Heart right ventricle (tissue), 16 donors: Measurements from ENCODE around the gene AKR1D1. TPM values are rescaled to one million over a fixed set of nuclear protein-coding genes. Genes with fewer than 3 reads are reported as not detected.
"Not testable (repeated sequence)": the region's sequence is repeated elsewhere in the genome, so short reads cannot be mapped to it uniquely, and the experiment has no call there.

Source experiments
- ATAC-seq, 8 donors: fragments of 200-7000 bp; cut with Tn5 transposase; one replicate each; pipeline ENCODE4 v1.9.1; 2020; ENCODE audit warnings: mild to moderate bottlenecking in 8 of 8, moderate library complexity in 8 of 8, moderate number of reproducible peaks in 1 of 8
- DNase-seq, 2 donors: peaks; one replicate each; pipeline ENCODE4 v3.0.0-alpha.2; 2020
- H3K27ac ChIP-seq, 10 donors: fragments of 200-600 bp; sonication (generic) in 2 of 10; one replicate each; pipeline versions ENCODE4 v1.5.0 to v1.8.0; 2020 to 2022; ENCODE audit warnings: mild to moderate bottlenecking in 3 of 10
- H3K27me3 ChIP-seq, 7 donors: fragments of 200-600 bp; one replicate each; pipeline ENCODE4 v1.8.0; 2021 to 2022; ENCODE audit warnings: mild to moderate bottlenecking in 2 of 7
- H3K36me3 ChIP-seq, 9 donors: fragments of 200-600 bp; sonication (generic) in 1 of 9; one replicate each; pipeline versions ENCODE4 v1.5.0 to v1.8.0; 2020 to 2022; ENCODE audit warnings: mild to moderate bottlenecking in 2 of 9
- H3K4me1 ChIP-seq, 9 donors: fragments of 200-600 bp; sonication (generic) in 1 of 9; one replicate each; pipeline versions ENCODE4 v1.5.0 to v1.8.0; 2020 to 2022; ENCODE audit warnings: mild to moderate bottlenecking in 4 of 9
- H3K4me3 ChIP-seq, 10 donors: fragments of 200-600 bp; sonication (generic) in 2 of 10; one replicate each; pipeline versions ENCODE4 v1.5.0 to v1.8.0; 2020 to 2022; ENCODE audit warnings: mild to moderate bottlenecking in 7 of 10, moderate library complexity in 2 of 10
- H3K9me3 ChIP-seq, 11 donors: fragments of 200-600 bp in 10 of 11; sonication (generic) in 2 of 11; one replicate each; pipeline versions ENCODE4 v1.5.0 to v1.8.0; 2013 to 2022; ENCODE audit warnings: mild to moderate bottlenecking in 2 of 11, control low read depth in 1 of 11, moderate library complexity in 1 of 11
- CTCF ChIP-seq, 9 donors: fragments of 200-600 bp; sonication (generic) in 2 of 9; IDR thresholded peaks; one replicate each; pipeline versions ENCODE4 v1.5.0 to v1.8.0; 2021 to 2022; ENCODE audit warnings: antibody characterized with exemption in 9 of 9, mild to moderate bottlenecking in 5 of 9, moderate library complexity in 1 of 9
- WGBS, 2 donors: extraction: QIAGEN DNeasy Blood & Tissue Kit; methylation state at CpG; one replicate each; pipeline ENCODE4 v1.1.7; 2013; ENCODE audit warnings: inconsistent platforms in 1 of 2; 5-methylcytosine and 5-hydroxymethylcytosine counted together
- intact Hi-C, 10 donors: fragments of 100-400 bp; cut with DNase I; formaldehyde crosslinking; loops; one replicate each; pipeline versions ENCODE4 v1.11.1 to v1.14.2; 2022
- polyA plus RNA-seq, 2 donors: library from polyadenylated mRNA; stranded (reverse); fragments of 200-250 nt; gene quantifications; one replicate each; pipeline ENCODE4 v1.2.3, GENCODE V29; 2013
- total RNA-seq, 10 donors: library from RNA; stranded (reverse); fragmentation: NEBNext Ultra II Directional in 3 of 10; extraction: Animal tissue kit (Norgen Biotek cat#: 25700) in 3 of 10; gene quantifications; one replicate each; pipeline versions ENCODE4 v1.2.1 to v1.2.4, GENCODE V29; 2021 to 2023
- donor health status: Arrhythmogenic right ventricular cardiomyopathy.
- donor health status: ischemic (EF 13 %, LVEDD 7.1; RV severe dilation, severe dysfunction).
- donor health status: healthy with polysubstance abuse.
- donor health status: DM: no; HTN: yes; CAD: no.
- donor health status: DM: no; HTN: no; CAD: no.
- donor health status: ischemic (EF 25% LVEDD 6.9; RV normal size, moderate dysfunction).
- donor health status: ischemic (EF 25% LVEDD 5.7; RV mildly dilated, moderate dysfunction).
- donor health status: healthy.
- donor health status: DM: yes; HTN: yes; CAD: no.
- donor health status: Ischemic cardiomyopathy.
- donor health status: ischemic (EF 35%, LVEDD 5.7; RV mildly dilated, moderate dysfunction).
- donor health status: nonischemic (EF 11% LVEDD 7.7; RV severe dilation, severe dysfunction).
- donor health status: DM: yes; HTN: yes; CAD: no.
- donor health status: PGD.
- donor health status: ischemic (EF 29% LVEDD 5.4; RV normal size, mild dysfunction).
- donor health status: nonischemic (EF 23%, LVEDD 6.1; RV moderate dilation, normal function).

Gene AKR1D1
- total and polyA plus RNA-seq, 12 donors, result not detected

- intact Hi-C loops, result no loop called here
- Histone ChIP-seq H3K9me3 (peaks cover 0 to 8% (median 0%) of the 10 kb centered on the region in 11 donors), H3K4me3 (no peak overlapping the region), H3K27ac (no peak overlapping the region), H3K36me3 (no peaks in the 10 kb centered on the region), H3K4me1 (no peaks in the 10 kb centered on the region), H3K27me3 (no peaks in the 10 kb centered on the region)
- WGBS, 2 donors, result 87 to 89% methylated on average over 2 of the region's 2 CpGs
- no peak for TF ChIP-seq CTCF (IDR thresholded peaks at IDR 0.05)
- DNase-seq (no peak), ATAC-seq (no peak)
Measured at GRCh38 chr7:138074121-138074520, 2.1 kb upstream of the AKR1D1 start.

GRCh38 chr7:138074540-138074939 is 1.7 kb upstream of the AKR1D1 start:
- no peaks in the 10 kb centered on the region for H3K4me1 ChIP-seq
- no peak for ATAC-seq
- intact Hi-C loops, result no loop called here
- no peaks in the 10 kb centered on the region for H3K27me3 ChIP-seq
- no peaks in the 10 kb centered on the region for H3K36me3 ChIP-seq
- WGBS, 2 donors, result 51 to 58% methylated on average over 1 of the region's 1 CpG
- peaks cover 0 to 8% (median 0%) of the 10 kb centered on the region in 11 donors for H3K9me3 ChIP-seq
- no peak for TF ChIP-seq CTCF (IDR thresholded peaks at IDR 0.05)
- no peak for DNase-seq
- H3K27ac ChIP-seq, result no peak overlapping the region
- no peak overlapping the region for H3K4me3 ChIP-seq

GRCh38 chr7:138075350-138075749 is 909 bp upstream of the AKR1D1 start:
- Histone ChIP-seq H3K4me3 (no peak overlapping the region), H3K27me3 (no peaks in the 10 kb centered on the region), H3K4me1 (no peaks in the 10 kb centered on the region), H3K36me3 (no peaks in the 10 kb centered on the region), H3K27ac (no peak overlapping the region), H3K9me3 (peaks cover 0 to 8% (median 0%) of the 10 kb centered on the region in 11 donors)
- intact Hi-C loops, result no loop called here
- ATAC-seq, result no peak
- WGBS, 2 donors, result 67 to 82% methylated on average over 3 of the region's 3 CpGs
- DNase-seq, result no peak
- no peak for TF ChIP-seq CTCF (IDR thresholded peaks at IDR 0.05)

GRCh38 chr7:138075786-138076185 is 473 bp upstream of the AKR1D1 start:
- H3K27me3 ChIP-seq, H3K36me3 ChIP-seq, H3K9me3 ChIP-seq, ATAC-seq, intact Hi-C loops, H3K4me3 ChIP-seq, H3K27ac ChIP-seq, DNase-seq, H3K4me1 ChIP-seq: not testable (repeated sequence)
- 69 to 75% methylated on average over 1 of the region's 1 CpG for WGBS, 2 donors

GRCh38 chr7:138077809-138078208 is 1.6 kb downstream of the AKR1D1 start:
- no peaks in the 10 kb centered on the region for H3K36me3 ChIP-seq
- no peak for DNase-seq
- ATAC-seq, result no peak
- no peak overlapping the region for H3K4me3 ChIP-seq
- H3K9me3 ChIP-seq, result peaks cover 0 to 8% (median 0%) of the 10 kb centered on the region in 11 donors
- TF ChIP-seq CTCF (IDR thresholded peaks at IDR 0.05), result no peak
- H3K27me3 ChIP-seq, result no peaks in the 10 kb centered on the region
- H3K4me1 ChIP-seq, result no peaks in the 10 kb centered on the region
- 96 to 100% methylated on average over 2 of the region's 2 CpGs for WGBS, 2 donors
- H3K27ac ChIP-seq, result no peak overlapping the region
- intact Hi-C loops, result no loop called here
